K562 (cell line): ENCODE results near the gene ST6GALNAC1. TPM values are rescaled to one million over a fixed set of nuclear protein-coding genes. Genes with fewer than 3 reads are reported as not detected.

Experiments
- ARID3B ChIP-seq: fragments of 250-450 bp; sonication (Bioruptor Pico); IDR thresholded peaks from 2 replicates; pipeline ENCODE4 v1.4.0; 2020; ENCODE audit warnings: borderline replicate concordance
- ELF1 ChIP-seq: fragments of 200-800 bp; sonication (Bioruptor generic); IDR thresholded peaks from 2 replicates; pipeline ENCODE4 v1.6.1; 2016; ENCODE audit warnings: missing genetic modification characterization, missing compliant biosample characterization
- KDM2B ChIP-seq: fragments of 250-450 bp; sonication (Bioruptor Pico); IDR thresholded peaks from 2 replicates; pipeline ENCODE4 v1.8.0; 2021; ENCODE audit warnings: mild to moderate bottlenecking, moderate library complexity
- MCM2 ChIP-seq: fragments of 450-650 bp; IDR thresholded peaks from 2 replicates; pipeline ENCODE4 v1.6.1; 2017; ENCODE audit warnings: low read depth, mild to moderate bottlenecking
- RCOR1 ChIP-seq, 2 experiments: IDR thresholded peaks; 2 replicates each; pipeline ENCODE4 v1.6.1; 2012; ENCODE audit warnings: low read depth in 2 of 2, low read length in 2 of 2, borderline replicate concordance in 1 of 2, improper control_type of control experiment in 1 of 2
- SRSF3 ChIP-seq: fragments of 200-400 bp; formaldehyde crosslinking; IDR thresholded peaks from 2 replicates; pipeline ENCODE4 v1.6.1; 2016; ENCODE audit warnings: mild to moderate bottlenecking, low read length, moderate library complexity; ENCODE audit not compliant: insufficient read depth
- TEAD1 ChIP-seq, 2 experiments: fragments of 450-650 bp in 1 of 2; sonication (generic) in 1 of 2; formaldehyde crosslinking; IDR thresholded peaks; 2 replicates each; pipeline versions ENCODE4 v1.4.0 to v1.8.0; 2020 to 2022; ENCODE audit warnings: mild to moderate bottlenecking in 2 of 2, missing genetic modification reagents in 1 of 2
- ZBTB11 ChIP-seq, 3 experiments: fragments of 200-800 bp in 1 of 3; fragments of 250-450 bp in 1 of 3; fragments of 450-650 bp in 1 of 3; sonication (Bioruptor Pico) in 1 of 3; sonication (Bioruptor generic) in 1 of 3; formaldehyde crosslinking in 1 of 3; IDR thresholded peaks; 2 replicates each; pipeline versions ENCODE4 v1.6.1 to v1.8.0; 2016 to 2022; ENCODE audit warnings: mild to moderate bottlenecking in 2 of 3, missing genetic modification characterization in 2 of 3, missing compliant biosample characterization in 1 of 3, moderate library complexity in 1 of 3
- polyA plus RNA-seq, 8 experiments: library from polyadenylated mRNA; depleted of rRNA in 4 of 8; stranded (reverse) in 5 of 8; unstranded in 3 of 8; fragments of >200 nt; fragmentation: Nextera tagmentation in 2 of 8; fragmentation: Illumina TruSeq in 1 of 8; extraction: Ambion mirVana in 2 of 8; extraction: Trizol in 1 of 8; gene quantifications; 2 replicates each; pipeline versions ENCODE4 v1.2.1 to v1.2.3, GENCODE V29; 2011 to 2014; ENCODE audit warnings: inconsistent platforms in 1 of 8, missing spikeins in 1 of 8
- total RNA-seq, 7 experiments: library from RNA; depleted of rRNA in 6 of 7; stranded (reverse); fragments of >200 nt in 6 of 7; fragmentation: Illumina TruSeq in 2 of 7; extraction: Trizol in 2 of 7; gene quantifications; 2 replicates each; pipeline versions ENCODE4 v1.2.1 to v1.2.3, GENCODE V29; 2011 to 2021; ENCODE audit warnings: low replicate concordance in 1 of 7

ST6GALNAC1 gene
- total and polyA plus RNA-seq, 9 of the 15 experiments (the other 6 are each of a cell fraction or from before 2014, with no cell fraction given), result 20.6 to 68.4 (median 50.5) TPM

GRCh38 chr17:76641501-76641900, 2.1 kb downstream of the ST6GALNAC1 start (continued):
- TF ChIP-seq ZBTB11 (CRISPR knock-in tag; IDR thresholded peaks at IDR 0.05) (no peak), TEAD1 (CRISPR knock-in tag; IDR thresholded peaks at IDR 0.05) (0 out of 4 replicates have a peak, but pooled peaks of 1 of the 2 experiments have one; percentile 50), ELF1 (tag) (peak; percentile 26; the same call in 1 of the 2 replicates), KDM2B (CRISPR knock-in tag) (no peak), ARID3B (no peak), MCM2 (no peak), SRSF3 (no peak), RCOR1 (IDR thresholded peaks at IDR 0.05; ENCODE audit: borderline replicate concordance in 1 of 2, low read depth in 2 of 2, low read length in 2 of 2) (0 out of 4 replicates have a peak, but pooled peaks of 1 of the 2 experiments have one; percentile 42)
